Right ventricle myocardium inferior (tissue), 1 donor: ENCODE measurements around the gene EFS. TPM values are rescaled to one million over a fixed set of nuclear protein-coding genes. Genes with fewer than 3 reads are reported as not detected.
A peak's percentile ranks its signal among the peaks of the same experiment; 100 is the strongest.

ENCODE experiments used
- ATAC-seq: fragments of 200-7000 bp; cut with Tn5 transposase; one replicate; pipeline ENCODE4 v1.9.1; 2020; ENCODE audit warnings: mild to moderate bottlenecking, moderate library complexity
- DNase-seq: peaks from one replicate; pipeline ENCODE4 v3.0.0; 2021; ENCODE audit errors: missing footprints
- intact Hi-C: fragments of 100-400 bp; cut with DNase I; formaldehyde crosslinking; loops from one replicate; pipeline ENCODE4 v1.11.0; 2022
- long read RNA-seq: library from polyadenylated mRNA; unstranded; transcript quantifications from one replicate; pipeline ENCODE4 v2.0.0, GENCODE V29; 2021
- total RNA-seq: library from RNA; stranded (reverse); fragmentation: NEBNext Ultra II Directional; extraction: Animal tissue kit (Norgen Biotek cat#: 25700); gene quantifications from one replicate; pipeline ENCODE4 v1.2.1, GENCODE V29; 2021
- donor health status: DM: no; HTN: yes; CAD: no; lungs with severe emphysema.

EFS gene, protein sequence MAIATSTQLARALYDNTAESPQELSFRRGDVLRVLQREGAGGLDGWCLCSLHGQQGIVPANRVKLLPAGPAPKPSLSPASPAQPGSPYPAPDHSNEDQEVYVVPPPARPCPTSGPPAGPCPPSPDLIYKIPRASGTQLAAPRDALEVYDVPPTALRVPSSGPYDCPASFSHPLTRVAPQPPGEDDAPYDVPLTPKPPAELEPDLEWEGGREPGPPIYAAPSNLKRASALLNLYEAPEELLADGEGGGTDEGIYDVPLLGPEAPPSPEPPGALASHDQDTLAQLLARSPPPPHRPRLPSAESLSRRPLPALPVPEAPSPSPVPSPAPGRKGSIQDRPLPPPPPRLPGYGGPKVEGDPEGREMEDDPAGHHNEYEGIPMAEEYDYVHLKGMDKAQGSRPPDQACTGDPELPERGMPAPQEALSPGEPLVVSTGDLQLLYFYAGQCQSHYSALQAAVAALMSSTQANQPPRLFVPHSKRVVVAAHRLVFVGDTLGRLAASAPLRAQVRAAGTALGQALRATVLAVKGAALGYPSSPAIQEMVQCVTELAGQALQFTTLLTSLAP
- total RNA-seq = 4.0 TPM
- long read RNA-seq, partial matches to known transcripts = 1 of 3 reads
- long read RNA-seq, other reads (novel, unspliced or antisense) = 2 of 3 reads

DNA sequence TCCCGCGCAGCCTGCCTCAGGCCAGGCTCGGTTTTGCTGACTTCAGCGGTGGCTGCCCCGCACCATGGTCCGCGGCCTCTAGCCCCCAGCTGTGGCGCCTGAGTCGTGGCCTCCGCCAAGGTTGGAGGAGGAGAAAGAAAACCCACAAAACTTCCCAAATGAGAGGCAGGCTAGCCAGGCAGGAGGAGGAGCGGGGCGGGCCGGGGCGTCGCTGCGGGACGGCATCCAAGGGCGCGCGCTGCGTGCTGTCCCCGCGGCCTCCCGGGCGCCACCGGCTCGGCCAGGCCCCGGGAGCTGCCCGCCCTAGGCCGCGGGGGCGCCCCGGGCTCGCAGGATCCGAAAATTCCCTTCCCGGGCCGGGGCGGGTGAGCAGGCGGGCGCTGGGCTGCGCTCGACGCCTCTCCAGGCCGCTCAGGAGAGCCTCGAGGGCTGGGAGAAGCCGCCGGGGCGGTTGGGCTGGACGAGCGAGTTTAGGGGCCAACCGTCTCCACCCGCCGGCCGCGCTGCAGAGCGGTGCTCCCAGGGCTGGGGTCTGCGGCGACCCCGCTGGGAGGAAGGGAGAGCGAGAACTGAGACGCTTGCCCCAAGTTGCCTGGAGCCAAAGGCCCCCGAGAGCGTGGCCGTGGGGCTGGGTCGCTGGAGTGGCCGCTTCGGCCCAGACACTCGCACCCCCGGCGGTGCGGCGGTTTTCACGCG, at the start of gene EFS:
TSS of gene EFS (minus strand) at position 137 of the 696 bp plus-strand sequence. CDS start 147 bp downstream, outside the sequence.
- ATAC-seq (peak; percentile 75), DNase-seq (peak; percentile 72)
- intact Hi-C loops = no loop called here

DNA sequence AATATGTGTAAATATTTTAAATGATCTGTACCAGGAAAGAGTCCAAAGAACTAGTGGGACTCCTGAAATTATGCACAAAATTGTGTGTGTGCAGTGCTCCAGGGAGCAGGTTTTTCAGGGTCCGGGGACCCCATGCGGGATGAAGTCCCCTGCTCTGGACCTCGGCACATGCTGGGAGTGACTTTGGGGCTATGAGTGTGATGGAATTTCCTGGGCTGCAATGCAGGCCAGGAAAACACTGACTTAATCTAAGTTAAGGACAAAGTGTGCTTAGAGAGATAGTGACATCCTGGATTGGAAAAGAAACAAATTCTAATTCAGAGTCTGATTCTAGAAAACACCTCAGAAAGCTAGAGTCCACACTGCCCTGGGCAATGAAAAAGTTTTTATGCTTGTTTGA, 49.3 kb upstream of the EFS start:
- intact Hi-C loops = no loop called here
- ATAC-seq (no peak), DNase-seq (no peak)

DNA sequence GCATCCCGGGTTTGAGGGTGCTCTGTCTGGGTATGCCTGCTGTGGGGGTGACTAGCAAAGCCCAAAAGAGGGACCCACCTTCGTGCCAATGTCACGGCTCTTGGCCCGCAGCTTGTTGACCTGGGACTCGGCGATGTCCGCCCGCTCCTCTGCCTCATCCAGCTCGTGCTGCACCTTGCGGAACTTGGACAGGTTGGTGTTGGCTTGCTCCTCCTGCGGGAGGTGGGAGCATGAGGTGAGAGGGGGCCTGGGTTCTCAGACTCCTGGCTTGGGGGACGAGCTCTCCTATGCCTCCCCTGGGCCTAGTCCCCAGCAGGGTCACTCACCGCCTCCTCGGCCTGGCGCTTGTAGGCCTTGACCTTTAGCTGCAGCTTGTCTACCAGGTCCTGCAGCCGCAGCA, 48.7 kb upstream of the EFS start:
- DNase-seq = peak; percentile 65
- intact Hi-C loops = no loop called here
- no peak for ATAC-seq

DNA sequence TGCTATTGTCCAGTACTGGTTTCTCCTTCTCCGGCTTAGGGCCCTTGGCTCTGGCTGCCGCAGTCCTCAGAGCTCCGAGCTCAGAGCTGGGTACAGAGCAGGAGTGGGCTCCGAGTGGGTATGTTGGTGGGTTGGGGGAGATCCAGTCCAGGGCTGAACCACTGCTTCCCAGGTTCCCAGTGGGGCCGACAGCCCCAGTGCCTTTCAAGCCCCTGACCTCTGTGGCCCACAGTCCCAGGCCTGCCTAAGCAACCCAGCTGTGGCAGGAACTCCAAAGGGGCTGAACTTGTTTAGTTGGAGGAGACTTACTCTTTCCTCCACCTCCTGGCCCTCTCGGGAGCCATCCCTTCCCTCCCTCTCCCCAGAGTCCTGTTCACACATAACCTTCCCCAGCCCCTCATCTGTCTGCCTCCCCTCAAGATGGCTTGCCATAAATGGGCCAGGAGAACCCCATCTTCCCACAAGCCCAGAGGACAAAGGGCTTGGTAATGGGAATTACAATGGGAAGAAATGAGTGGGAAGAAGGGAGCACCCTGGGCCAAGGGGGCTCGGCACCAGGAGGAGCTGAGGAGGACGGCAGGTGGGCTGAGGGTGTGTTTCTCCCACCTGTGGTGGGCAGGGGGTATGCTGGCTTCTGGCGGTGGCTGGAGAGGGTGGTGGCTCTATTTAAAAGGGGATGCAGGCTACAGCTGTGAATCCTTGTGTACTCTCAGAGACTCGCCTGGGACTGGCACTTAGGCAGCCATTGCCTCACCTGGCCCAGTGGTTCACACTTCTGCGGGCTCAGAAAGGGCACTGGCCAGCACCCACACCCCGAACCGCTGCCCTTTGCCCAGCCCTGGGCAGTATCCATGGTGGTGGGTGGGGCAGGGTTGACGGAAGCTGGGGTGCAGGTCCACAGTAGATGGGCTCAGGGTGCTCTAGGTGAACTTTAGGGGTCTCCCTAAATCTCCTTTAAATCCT, 46.9 kb upstream of the EFS start:
- DNase-seq = peak; percentile 60
- intact Hi-C loops = no loop called here
- ATAC-seq = peak; percentile 0

DNA sequence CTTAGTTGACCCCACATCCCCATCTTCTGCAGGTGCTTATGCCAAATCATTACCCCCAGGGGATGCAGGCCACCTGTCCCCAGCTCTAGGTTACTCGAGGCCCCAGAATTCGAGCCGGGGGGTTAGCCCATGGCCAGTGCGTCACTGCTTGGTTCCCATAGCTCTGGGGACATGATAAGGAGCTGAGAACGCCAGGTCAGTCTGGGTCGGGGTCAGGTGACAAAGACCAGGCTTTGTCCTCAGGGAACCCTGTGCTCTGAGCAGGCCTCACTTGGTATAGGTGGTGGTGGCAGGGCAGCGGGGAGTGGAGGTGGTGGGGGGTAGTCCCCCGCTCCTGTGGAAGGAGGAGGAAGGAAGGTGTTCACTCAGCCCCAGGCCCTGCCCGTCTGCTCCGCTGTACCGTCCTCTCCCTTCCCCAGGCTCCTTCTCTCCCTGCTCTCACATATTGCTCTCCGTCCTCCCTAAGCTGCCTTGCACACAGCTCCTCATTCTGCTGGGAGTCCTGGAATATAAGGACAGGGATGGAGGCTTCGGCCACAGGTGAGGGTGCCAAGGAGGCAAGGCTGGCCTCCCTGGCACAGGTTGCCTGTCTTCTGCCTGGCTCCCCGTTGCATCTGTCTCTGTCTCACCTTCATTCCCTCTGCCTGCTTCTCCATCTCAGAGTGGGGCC, 45.1 kb upstream of the EFS start:
- intact Hi-C loops = loop anchor here (1.0 kb wide), 1 partner anchor 32 kb away; no protein-coding TSS in a partner anchor
- DNase-seq = peak; percentile 79

GRCh38 chr14:23409475-23409874, 44.5 kb upstream of the EFS start:
- DNase-seq (peak; percentile 55), ATAC-seq (peak; percentile 32)
- intact Hi-C loops = loop anchor here (1.0 kb wide), 1 partner anchor 33 kb away; no protein-coding TSS in a partner anchor

More for the DNA sequence above, 45.1 kb upstream of the EFS start:
- ATAC-seq = peak; percentile 48

DNA sequence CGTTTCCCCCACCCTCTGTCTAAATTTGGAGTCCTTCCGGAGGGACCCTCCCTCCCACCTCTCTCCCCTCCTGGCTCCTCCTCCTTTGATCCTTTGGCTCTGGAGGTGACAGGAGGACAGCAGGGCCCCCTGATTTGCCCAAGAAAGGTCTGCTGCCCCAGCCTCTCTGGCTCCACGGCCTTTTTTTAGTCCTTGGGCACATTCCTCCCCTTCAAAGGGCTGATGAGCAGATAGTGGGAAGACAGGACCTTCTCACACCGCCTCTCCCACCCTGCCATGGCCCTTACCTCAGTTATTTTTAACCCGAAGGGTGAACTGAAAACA, 43.3 kb upstream of the EFS start:
- intact Hi-C loops = no loop called here
- ATAC-seq (peak; percentile 10), DNase-seq (peak; percentile 58)

- no peak for ATAC-seq
- intact Hi-C loops = no loop called here
- DNase-seq = peak; percentile 32
Observed at GRCh38 chr14:23407516-23408306, 42.7 kb upstream of the EFS start, which contains the start of gene MYH6. MYH6 (minus strand) TSS chr14:23408273; CDS start chr14:23407223, 1,050 bp downstream.

- DNase-seq (no peak), ATAC-seq (no peak)
- intact Hi-C loops = no loop called here
Observed at GRCh38 chr14:23406725-23407355, 41.9 kb upstream of the EFS start.

- intact Hi-C loops = no loop called here
- DNase-seq (no peak), ATAC-seq (no peak)
Observed at GRCh38 chr14:23406244-23406643, 41.3 kb upstream of the EFS start.

DNA sequence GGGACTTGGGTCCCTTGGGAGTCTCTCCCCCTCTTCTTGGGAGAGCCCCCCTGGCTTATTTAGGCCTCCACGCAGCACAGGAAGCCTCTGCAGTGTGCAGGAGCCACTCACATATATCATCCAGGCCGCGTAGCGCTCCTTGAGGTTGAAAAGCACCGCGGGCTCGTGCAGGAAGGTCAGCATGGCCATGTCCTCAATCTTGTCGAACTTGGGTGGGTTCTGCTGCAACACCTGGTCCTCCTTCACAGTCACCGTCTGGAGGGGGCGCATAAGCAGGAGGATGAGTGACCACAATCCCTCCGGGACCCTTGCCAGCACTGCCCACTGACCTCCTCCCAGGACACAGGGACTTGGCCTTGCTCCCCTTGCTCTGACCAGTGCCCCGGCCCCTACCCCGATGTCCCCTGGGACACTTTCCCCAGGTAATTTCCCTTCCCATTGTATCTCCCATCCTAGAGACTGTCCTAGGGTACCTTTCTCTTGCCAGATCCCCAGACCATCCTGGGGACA, 40.6 kb upstream of the EFS start:
- DNase-seq (no peak), ATAC-seq (no peak)
- intact Hi-C loops = no loop called here

GRCh38 chr14:23405096-23405495, 40.1 kb upstream of the EFS start:
- intact Hi-C loops = no loop called here
- ATAC-seq (no peak), DNase-seq (no peak)

- DNase-seq (no peak), ATAC-seq (no peak)
- intact Hi-C loops = no loop called here
Observed at GRCh38 chr14:23404331-23404900, 39.4 kb upstream of the EFS start.

- DNase-seq (no peak), ATAC-seq (no peak)
- intact Hi-C loops = no loop called here
Observed at GRCh38 chr14:23403908-23404307, 38.9 kb upstream of the EFS start.

DNA sequence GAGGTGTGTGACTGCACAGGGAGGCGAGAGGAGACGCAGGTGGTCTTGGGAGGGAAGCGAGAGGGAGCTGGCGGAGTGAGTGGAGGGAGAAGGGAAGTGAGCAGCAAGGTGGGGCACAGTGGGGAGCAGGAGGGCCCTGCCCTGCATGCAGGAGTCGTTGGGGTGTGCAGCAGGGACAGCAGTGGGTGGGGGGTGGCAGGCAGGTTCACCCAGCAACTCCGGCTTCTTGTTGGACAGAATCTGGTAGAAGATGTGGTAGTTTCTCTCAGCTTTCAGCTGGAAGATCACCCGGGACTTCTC, 38.1 kb upstream of the EFS start:
- DNase-seq = peak; percentile 44

GRCh38 chr14:23402296-23403138, 37.5 kb upstream of the EFS start:
- ATAC-seq = no peak
- intact Hi-C loops = no loop called here
- no peak for DNase-seq

More for the DNA sequence above, 38.1 kb upstream of the EFS start:
- intact Hi-C loops = no loop called here
- no peak for ATAC-seq
